Iris pigment epithelial cell (primary cell): ENCODE data around the gene HILPDA.
"Not testable (repeated sequence)": the region's sequence is repeated elsewhere in the genome, so short reads cannot be mapped to it uniquely, and the experiment has no call there.

Source experiments
- DNase-seq: peaks from one replicate; pipeline ENCODE4 v3.0.0-alpha.2; 2011; ENCODE audit warnings: low read depth

HILPDA gene

GRCh38 chr7:128463345-128463744 lies 7.7 kb downstream of the HILPDA start:
- not testable (repeated sequence) for DNase-seq

GRCh38 chr7:128463933-128464332 lies 8.3 kb downstream of the HILPDA start:
- not testable (repeated sequence) for DNase-seq

- not testable (repeated sequence) for DNase-seq
These were observed 11.2 kb downstream of the HILPDA start for GRCh38 chr7:128466871-128467270.

GRCh38 chr7:128476402-128477335 lies 21.0 kb downstream of the HILPDA start, which contains the start of gene METTL2B:
METTL2B (plus strand) TSS chr7:128476748; CDS start chr7:128476766, 18 bp downstream.
- DNase-seq, result peak; percentile 92

GRCh38 chr7:128477336-128477690 lies 21.6 kb downstream of the HILPDA start:
- DNase-seq, result not testable (repeated sequence)

- DNase-seq, result not testable (repeated sequence)
These were observed 23.4 kb downstream of the HILPDA start for GRCh38 chr7:128479082-128479481.

GRCh38 chr7:128488134-128488533 lies 32.5 kb downstream of the HILPDA start:
- DNase-seq, result not testable (repeated sequence)

- no peak for DNase-seq
These were observed 41.7 kb downstream of the HILPDA start for GRCh38 chr7:128497405-128497804.

- not testable (repeated sequence) for DNase-seq
These were observed 49.7 kb downstream of the HILPDA start for GRCh38 chr7:128505416-128505815.

- DNase-seq, result not testable (repeated sequence)
These were observed 51.1 kb downstream of the HILPDA start for GRCh38 chr7:128506819-128507218.

- not testable (repeated sequence) for DNase-seq
These were observed 51.8 kb downstream of the HILPDA start for GRCh38 chr7:128507321-128507993.
